Stimulated activated CD8-positive, alpha-beta memory T cell treated with anti-CD3 and anti-CD28 coated beads, Interleukin-4, amount 100 ng/mL, for 4 hours (primary cell): Measurements from ENCODE around the gene MYOC.
"Not testable (repeated sequence)": the region's sequence is repeated elsewhere in the genome, so short reads cannot be mapped to it uniquely, and the experiment has no call there.

Source experiments
- DNase-seq, 2 donors: peaks; one replicate each; pipeline ENCODE4 v3.0.0-alpha.2; 2020; ENCODE audit warnings: low read depth in 2 of 2, low spot score in 1 of 2

The MYOC gene

GRCh38 chr1:171652234-171652822 lies at the start of gene MYOC:
TSS of gene MYOC (minus strand) at chr1:171652688. CDS start at chr1:171652611, 77 bp downstream.
- DNase-seq, result no peak

- no peak for DNase-seq
Measured at GRCh38 chr1:171699531-171699930, 47.0 kb upstream of the MYOC start.

GRCh38 chr1:171695772-171696171 lies 43.3 kb upstream of the MYOC start:
- DNase-seq, result not testable (repeated sequence)

DNA sequence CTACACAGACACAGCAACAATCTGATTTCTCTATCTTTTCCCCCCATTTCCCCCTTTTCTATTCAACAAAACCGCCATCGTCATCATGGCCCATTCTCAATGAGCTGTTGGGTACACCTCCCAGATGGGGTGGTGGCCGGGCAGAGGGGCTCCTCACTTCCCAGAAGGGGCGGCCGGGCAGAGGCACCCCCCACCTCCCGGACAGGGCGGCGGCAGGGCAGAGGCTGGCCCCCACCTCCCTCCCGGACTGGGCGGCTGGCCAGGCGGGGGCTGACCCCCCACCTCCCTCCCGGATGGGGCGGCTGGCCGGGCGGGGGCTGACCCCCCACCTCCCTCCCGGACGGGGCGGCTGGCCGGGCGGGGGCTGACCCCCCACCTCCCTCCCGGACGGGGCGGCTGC lies 41.1 kb upstream of the MYOC start:
- not testable (repeated sequence) for DNase-seq

DNA sequence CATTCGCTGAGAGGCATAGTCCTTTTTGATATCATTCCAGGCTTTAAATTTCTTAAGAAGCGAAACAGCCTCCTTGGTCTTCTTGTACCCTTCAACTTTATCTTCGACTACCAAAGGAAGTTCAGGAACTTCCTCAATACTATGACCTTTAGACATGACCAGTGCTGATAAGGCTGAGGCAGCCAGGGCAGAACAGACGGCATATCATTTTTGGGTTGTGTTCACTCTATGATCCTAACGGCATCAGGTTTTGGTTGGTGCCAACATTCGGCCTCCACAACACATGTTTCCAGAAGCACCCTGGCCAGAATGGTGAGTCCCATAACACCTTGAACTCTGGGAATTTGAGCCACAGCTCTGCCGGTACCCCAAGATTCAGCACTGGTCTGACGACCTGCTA lies 31.4 kb upstream of the MYOC start:
- no peak for DNase-seq

DNA sequence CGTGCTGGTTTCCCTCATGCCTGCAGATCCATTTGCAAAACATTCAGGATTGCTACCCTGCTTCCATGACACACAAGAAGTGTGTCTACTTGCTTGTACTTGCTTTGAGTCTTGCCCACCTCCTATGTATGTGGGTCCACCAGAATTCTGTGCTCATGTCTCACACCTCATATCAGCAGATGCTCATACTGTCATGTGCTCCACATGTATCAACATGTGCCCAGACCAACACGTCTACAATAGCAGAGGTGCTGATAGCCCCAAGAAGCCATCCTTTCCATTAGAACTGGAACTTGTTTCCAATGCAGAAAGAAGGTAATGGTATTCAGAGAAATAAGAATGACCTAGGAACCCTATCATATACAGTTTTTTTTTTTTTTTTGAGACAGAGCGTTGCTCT lies 27.9 kb upstream of the MYOC start:
- no peak for DNase-seq

DNA sequence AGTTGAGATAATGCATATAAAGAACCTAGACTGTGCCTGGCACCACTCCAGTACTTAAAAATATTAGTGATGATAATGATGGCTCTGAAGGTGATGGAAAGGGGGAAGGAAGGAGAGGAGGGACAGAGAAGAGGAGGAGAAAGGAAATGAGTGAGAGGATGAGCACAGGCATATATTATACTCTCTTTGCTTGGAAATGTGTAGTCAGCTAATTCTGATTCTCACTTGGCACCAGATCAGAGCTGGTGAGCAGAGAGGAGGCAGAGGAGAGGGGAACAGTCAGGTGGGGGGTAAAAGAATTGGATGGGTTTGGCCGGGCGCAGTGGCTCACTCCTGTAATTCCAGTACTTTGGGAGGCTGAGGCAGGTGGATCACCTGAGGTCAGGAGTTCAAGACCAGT lies 24.3 kb upstream of the MYOC start:
- no peak for DNase-seq

GRCh38 chr1:171674431-171675405 lies 22.2 kb upstream of the MYOC start:
- no peak for DNase-seq

DNA sequence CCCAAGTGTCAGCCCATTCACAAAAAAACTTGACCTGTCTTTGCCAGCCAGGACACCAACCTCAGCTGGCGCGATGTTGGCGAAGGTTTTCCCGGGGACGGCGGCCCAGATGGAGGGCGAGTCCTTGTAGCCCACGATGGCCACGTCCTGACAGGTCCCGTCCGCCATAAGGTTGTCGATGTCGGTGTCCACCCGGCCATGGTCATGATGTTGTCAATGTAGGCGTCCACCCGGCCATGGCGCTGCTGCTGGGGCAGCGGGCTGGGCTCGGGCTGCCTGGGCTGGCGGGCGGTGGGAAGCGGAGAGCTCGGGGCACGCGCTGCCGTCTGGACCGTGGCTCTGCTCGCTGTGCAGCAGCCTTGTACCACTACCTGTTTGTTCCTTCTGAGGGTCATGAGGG lies 18.3 kb upstream of the MYOC start:
- no peak for DNase-seq

DNA sequence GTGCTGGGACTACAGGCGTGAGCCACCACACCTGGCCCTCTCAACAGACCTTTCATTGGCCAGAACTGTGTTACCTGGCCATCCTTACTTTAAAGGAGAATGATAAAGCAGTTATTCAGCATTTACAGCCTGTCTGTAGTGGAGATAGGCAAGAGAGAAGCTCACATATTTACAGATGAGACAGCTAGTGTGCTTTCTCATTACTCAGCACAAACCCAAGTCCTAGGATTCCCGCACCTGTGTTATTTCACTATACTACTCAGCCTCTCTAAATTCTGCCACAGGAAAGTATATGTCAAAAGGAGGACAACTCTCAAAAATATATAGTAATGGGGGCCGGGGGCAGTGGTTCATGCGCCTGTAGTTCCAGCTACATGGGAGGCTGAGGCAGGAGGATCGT lies 15.9 kb upstream of the MYOC start:
- no peak for DNase-seq

DNA sequence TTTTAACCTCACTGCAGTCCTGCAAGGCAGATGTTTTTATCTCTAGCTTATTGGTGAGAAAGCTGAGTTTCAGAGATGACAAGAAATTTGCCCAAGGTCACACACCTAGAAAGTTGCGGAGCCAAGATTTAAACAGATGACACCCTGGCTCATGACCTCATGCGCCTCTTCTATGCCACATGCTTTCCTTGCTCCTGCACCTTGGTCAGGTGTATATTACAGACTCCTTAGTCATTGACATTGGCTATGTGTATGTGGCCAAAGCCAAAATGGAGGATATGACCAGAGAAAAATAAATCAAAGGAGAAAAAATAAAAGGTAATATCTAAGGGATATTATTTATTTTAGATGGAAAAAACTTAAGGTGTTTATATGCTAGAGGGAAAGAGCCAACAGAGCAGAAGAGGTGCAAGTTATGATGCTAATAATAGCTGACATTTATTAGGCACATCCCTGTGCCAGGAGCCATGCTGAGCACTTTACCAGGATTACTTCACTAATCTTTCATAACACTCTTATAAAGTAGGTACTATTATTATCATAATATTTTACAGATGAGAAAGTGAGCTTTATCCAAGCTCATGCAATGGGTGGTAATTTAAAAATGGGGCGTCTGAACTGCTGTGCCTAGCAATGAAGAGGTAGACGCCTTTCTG lies 13.8 kb upstream of the MYOC start:
- no peak for DNase-seq

- no peak for DNase-seq
Measured at GRCh38 chr1:171664976-171665375, 12.5 kb upstream of the MYOC start.

- DNase-seq, result no peak
Measured at GRCh38 chr1:171663854-171664575, 11.5 kb upstream of the MYOC start.

DNA sequence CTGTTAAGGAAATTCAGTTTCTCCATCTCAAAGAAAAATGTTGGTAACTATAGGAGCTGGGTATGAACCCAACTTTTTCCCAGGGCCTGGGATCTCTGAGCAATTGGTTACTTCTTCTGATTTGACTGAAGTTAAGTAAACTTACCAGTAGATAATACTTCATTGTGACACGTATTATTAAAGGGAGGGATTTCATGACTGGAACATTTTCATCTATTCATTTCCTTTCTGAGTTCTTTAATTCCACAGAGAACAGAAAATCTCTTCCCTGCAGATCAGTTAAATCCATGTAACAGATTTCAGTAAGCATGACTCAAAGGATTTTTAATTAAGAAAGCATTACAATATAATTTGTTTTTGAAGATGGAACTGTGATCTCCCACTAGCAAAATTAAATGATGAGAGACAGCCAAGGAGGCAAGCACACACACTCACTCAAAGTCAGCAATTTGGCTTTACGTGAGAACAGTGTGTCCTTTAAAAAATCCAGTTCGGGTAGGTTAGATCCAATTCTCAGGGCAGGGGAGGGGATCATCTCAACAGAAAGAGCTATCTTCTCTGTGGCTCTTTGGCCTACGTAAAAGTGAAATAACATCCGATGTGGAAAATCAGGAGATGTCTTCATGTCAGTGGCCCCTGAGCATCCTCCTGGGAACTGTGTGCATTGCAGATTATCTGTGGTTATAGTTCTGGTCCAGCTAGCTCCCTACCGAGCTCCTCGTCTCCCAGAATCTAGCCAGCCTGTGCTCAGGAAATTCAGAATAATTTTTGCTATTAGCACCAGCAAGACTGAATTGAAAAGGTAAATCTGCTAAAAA lies 10.8 kb upstream of the MYOC start:
- no peak for DNase-seq

- DNase-seq, result no peak
Measured at GRCh38 chr1:171661076-171661650, 8.7 kb upstream of the MYOC start.

GRCh38 chr1:171656206-171656605 lies 3.7 kb upstream of the MYOC start:
- DNase-seq, result not testable (repeated sequence)

GRCh38 chr1:171655746-171656116 lies 3.2 kb upstream of the MYOC start:
- no peak for DNase-seq

- peak; percentile 20 to 52 for DNase-seq
Measured at GRCh38 chr1:171654942-171655745, 2.7 kb upstream of the MYOC start.

DNA sequence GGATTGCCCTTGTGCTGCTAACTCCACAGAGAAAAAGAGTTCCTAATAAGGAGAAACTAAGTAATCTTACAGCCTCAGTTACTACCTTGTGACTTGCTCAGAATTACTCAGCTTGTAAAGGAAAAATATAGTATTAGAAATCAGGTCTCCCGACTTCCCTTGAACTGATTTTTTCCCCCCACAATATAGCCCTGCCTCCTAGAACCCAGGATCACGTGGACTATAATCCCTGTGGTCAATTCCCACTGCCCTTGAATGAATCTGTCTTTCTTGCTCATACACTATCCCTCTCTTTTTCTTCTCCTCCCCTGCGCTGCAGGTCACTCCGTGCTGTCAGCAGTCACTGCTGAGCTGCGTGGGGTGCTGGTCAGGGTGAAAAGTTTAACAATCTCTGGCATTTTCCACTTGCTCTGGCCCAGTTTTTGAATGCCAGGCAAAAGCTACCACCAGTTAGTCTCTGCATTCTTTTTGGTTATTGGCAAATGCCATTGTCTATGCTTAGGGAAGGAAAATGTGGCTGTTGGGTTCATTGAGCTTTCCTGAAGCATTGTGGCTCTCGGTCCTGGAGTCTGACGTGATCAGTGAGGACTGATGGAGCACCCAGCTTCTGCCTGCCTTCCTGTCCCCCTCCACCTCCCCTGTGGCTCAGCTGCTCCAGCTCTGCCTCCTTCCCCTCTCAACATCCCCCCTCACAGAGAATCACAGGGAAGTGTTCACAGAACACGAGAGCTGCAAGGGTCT lies 1.9 kb upstream of the MYOC start:
- DNase-seq, result no peak
